GM21619 (cell line): ENCODE results near the gene OBSCN.
"Not testable (repeated sequence)": the region's sequence is repeated elsewhere in the genome, so short reads cannot be mapped to it uniquely, and the experiment has no call there.

Source experiments
- ATAC-seq: cut with Tn5 transposase; IDR thresholded peaks from one replicate; pipeline ENCODE4 v1.9.1; 2021; ENCODE audit not compliant: unreplicated experiment

The OBSCN gene

GRCh38 chr1:228182296-228183030 lies 25.4 kb upstream of the OBSCN start:
- ATAC-seq, result no peak

GRCh38 chr1:228184152-228184551 lies 23.7 kb upstream of the OBSCN start:
- no peak for ATAC-seq

- ATAC-seq, result no peak
Observed at GRCh38 chr1:228185641-228185965, 22.2 kb upstream of the OBSCN start.

GRCh38 chr1:228188249-228188648 lies 19.6 kb upstream of the OBSCN start:
- not testable (repeated sequence) for ATAC-seq

- no peak for ATAC-seq
Observed at GRCh38 chr1:228190182-228190581, 17.7 kb upstream of the OBSCN start.

GRCh38 chr1:228190778-228191177 lies 17.1 kb upstream of the OBSCN start:
- ATAC-seq, result no peak

- no peak for ATAC-seq
Observed at GRCh38 chr1:228194436-228194835, 13.4 kb upstream of the OBSCN start.

GRCh38 chr1:228194921-228195812 lies 12.7 kb upstream of the OBSCN start:
- no peak for ATAC-seq

- no peak for ATAC-seq
Observed at GRCh38 chr1:228197555-228198147, 10.2 kb upstream of the OBSCN start.

GRCh38 chr1:228198977-228199590 lies 8.8 kb upstream of the OBSCN start:
- ATAC-seq, result no peak

- no peak for ATAC-seq
Observed at GRCh38 chr1:228204958-228205357, 2.9 kb upstream of the OBSCN start.

GRCh38 chr1:228205526-228206436 lies 2.1 kb upstream of the OBSCN start:
- no peak for ATAC-seq

- ATAC-seq, result no peak
Observed at GRCh38 chr1:228206582-228207351, 1.1 kb upstream of the OBSCN start.

- ATAC-seq, result no peak
Observed at GRCh38 chr1:228207381-228207810, 448 bp upstream of the OBSCN start.

GRCh38 chr1:228208831-228209551 lies 1.1 kb downstream of the OBSCN start:
- no peak for ATAC-seq

GRCh38 chr1:228209657-228210056 lies 1.8 kb downstream of the OBSCN start:
- no peak for ATAC-seq

- ATAC-seq, result no peak
Observed at GRCh38 chr1:228210076-228210651, 2.3 kb downstream of the OBSCN start.

GRCh38 chr1:228210712-228211530 lies 3.1 kb downstream of the OBSCN start:
- ATAC-seq, result no peak
